NB4 (cell line): ENCODE data around the gene CASP8AP2.
"Not testable (repeated sequence)": the region's sequence is repeated elsewhere in the genome, so short reads cannot be mapped to it uniquely, and the experiment has no call there.

Experiments used
- POLR2A ChIP-seq: IDR thresholded peaks from 2 replicates; pipeline ENCODE4 v1.6.1; 2011; ENCODE audit warnings: mild to moderate bottlenecking; ENCODE audit not compliant: insufficient read length; ENCODE audit errors: extremely low read depth
- TF ChIP-seq, protein P1 (sequence below): IDR thresholded peaks from one replicate; pipeline ENCODE4 v1.5.1; 2012; ENCODE audit warnings: low read depth, low read length

GRCh38 chr6:89910001-89910901 lies 80.6 kb downstream of the CASP8AP2 start:
- TF ChIP-seq, protein P1, sequence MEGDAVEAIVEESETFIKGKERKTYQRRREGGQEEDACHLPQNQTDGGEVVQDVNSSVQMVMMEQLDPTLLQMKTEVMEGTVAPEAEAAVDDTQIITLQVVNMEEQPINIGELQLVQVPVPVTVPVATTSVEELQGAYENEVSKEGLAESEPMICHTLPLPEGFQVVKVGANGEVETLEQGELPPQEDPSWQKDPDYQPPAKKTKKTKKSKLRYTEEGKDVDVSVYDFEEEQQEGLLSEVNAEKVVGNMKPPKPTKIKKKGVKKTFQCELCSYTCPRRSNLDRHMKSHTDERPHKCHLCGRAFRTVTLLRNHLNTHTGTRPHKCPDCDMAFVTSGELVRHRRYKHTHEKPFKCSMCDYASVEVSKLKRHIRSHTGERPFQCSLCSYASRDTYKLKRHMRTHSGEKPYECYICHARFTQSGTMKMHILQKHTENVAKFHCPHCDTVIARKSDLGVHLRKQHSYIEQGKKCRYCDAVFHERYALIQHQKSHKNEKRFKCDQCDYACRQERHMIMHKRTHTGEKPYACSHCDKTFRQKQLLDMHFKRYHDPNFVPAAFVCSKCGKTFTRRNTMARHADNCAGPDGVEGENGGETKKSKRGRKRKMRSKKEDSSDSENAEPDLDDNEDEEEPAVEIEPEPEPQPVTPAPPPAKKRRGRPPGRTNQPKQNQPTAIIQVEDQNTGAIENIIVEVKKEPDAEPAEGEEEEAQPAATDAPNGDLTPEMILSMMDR, result not testable (repeated sequence)
- TF ChIP-seq POLR2A, result not testable (repeated sequence)
